Vagina (tissue), 2 donors: ENCODE results near the gene LRRC4C. TPM values are rescaled to one million over a fixed set of nuclear protein-coding genes. Genes with fewer than 3 reads are reported as not detected.

Experiments used
- DNase-seq, 2 donors: peaks; one replicate each; pipeline ENCODE4 v3.0.0-alpha.2; 2017; ENCODE audit errors: extremely low spot score in 2 of 2
- H3K27ac ChIP-seq: fragments of 200-600 bp; sonication (generic); one replicate; pipeline ENCODE4 v1.5.1; 2019
- H3K27me3 ChIP-seq: fragments of 200-600 bp; sonication (generic); one replicate; pipeline ENCODE4 v1.5.1; 2019
- H3K36me3 ChIP-seq, 2 donors: fragments of 200-600 bp; sonication (generic); one replicate each; pipeline ENCODE4 v1.5.1; 2017 to 2019
- H3K4me1 ChIP-seq: fragments of 200-600 bp; sonication (generic); one replicate; pipeline ENCODE4 v1.5.1; 2019
- H3K4me3 ChIP-seq, 2 donors: fragments of 200-600 bp; sonication (generic); 1 replicate in 1 of 2; 2 replicates in 1 of 2; pipeline ENCODE4 v1.5.1; 2016 to 2019
- H3K9me3 ChIP-seq: fragments of 200-600 bp; sonication (generic); one replicate; pipeline ENCODE4 v1.5.1; 2019
- POLR2A ChIP-seq, 2 donors: fragments of 450-650 bp; IDR thresholded peaks; one replicate each; pipeline ENCODE4 v1.6.1; 2017; ENCODE audit warnings: antibody characterized with exemption in 2 of 2, mild to moderate bottlenecking in 2 of 2, moderate library complexity in 2 of 2
- POLR2AphosphoS5 ChIP-seq, 2 donors: sonication (generic); formaldehyde crosslinking; IDR thresholded peaks; one replicate each; pipeline ENCODE4 v1.9.0; 2017; ENCODE audit warnings: antibody characterized with exemption in 2 of 2, mild to moderate bottlenecking in 2 of 2, low read depth in 1 of 2; ENCODE audit not compliant: insufficient read depth in 1 of 2
- intact Hi-C: fragments of 100-400 bp; cut with DNase I; formaldehyde crosslinking; loops from one replicate; pipeline ENCODE4 v1.15.1; 2023
- total RNA-seq: library from RNA; depleted of rRNA; stranded (reverse); fragments of >200 nt; gene quantifications from one replicate; pipeline ENCODE4 v1.2.3, GENCODE V29; 2016
- TF ChIP-seq, protein P1 (sequence below), 3 experiments: fragments of 450-650 bp in 2 of 3; fragments of 200-600 bp in 1 of 3; sonication (generic) in 1 of 3; IDR thresholded peaks; one replicate each; pipeline ENCODE4 v1.5.1; 2017 to 2019; ENCODE audit warnings: antibody characterized with exemption in 3 of 3, mild to moderate bottlenecking in 2 of 3, moderate library complexity in 2 of 3

The LRRC4C gene
- total RNA-seq, 1 donor from 2014 or later = 5.6 TPM

DNA sequence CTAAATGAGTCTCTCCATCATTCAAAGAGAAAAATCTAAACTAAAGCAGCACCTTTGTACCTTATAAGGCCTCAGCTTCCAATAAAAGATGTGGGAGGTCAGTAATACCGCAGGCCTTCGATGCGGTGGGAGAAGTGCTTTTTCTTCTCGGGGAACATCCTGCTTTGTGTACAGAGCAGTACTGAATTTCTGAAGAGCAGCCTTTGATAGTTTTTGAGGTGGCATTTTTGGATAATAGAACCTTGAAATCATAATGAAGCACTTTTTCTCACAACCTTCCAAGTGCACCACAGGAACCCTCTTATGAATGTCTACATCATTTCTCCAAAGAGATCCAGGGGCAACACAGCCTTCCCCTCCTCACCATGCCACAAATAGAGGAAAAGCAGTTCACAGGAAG, 39.6 kb downstream of the LRRC4C start:
- Histone ChIP-seq H3K9me3 (no peaks in the 10 kb centered on the region), H3K27me3 (no peaks in the 10 kb centered on the region), H3K36me3 (no peaks in the 10 kb centered on the region), H3K4me3 (no peak overlapping the region), H3K4me1 (no peaks in the 10 kb centered on the region), H3K27ac (no peak overlapping the region)
- intact Hi-C loops = no loop called here
- TF ChIP-seq POLR2A (IDR thresholded peaks at IDR 0.05) (no peak), POLR2AphosphoS5 (IDR thresholded peaks at IDR 0.05; ENCODE audit: insufficient read depth in 1 of 2, low read depth in 1 of 2) (no peak)
- TF ChIP-seq, protein P1, sequence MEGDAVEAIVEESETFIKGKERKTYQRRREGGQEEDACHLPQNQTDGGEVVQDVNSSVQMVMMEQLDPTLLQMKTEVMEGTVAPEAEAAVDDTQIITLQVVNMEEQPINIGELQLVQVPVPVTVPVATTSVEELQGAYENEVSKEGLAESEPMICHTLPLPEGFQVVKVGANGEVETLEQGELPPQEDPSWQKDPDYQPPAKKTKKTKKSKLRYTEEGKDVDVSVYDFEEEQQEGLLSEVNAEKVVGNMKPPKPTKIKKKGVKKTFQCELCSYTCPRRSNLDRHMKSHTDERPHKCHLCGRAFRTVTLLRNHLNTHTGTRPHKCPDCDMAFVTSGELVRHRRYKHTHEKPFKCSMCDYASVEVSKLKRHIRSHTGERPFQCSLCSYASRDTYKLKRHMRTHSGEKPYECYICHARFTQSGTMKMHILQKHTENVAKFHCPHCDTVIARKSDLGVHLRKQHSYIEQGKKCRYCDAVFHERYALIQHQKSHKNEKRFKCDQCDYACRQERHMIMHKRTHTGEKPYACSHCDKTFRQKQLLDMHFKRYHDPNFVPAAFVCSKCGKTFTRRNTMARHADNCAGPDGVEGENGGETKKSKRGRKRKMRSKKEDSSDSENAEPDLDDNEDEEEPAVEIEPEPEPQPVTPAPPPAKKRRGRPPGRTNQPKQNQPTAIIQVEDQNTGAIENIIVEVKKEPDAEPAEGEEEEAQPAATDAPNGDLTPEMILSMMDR (IDR thresholded peaks at IDR 0.05) = no peak
- DNase-seq = no peak

DNA sequence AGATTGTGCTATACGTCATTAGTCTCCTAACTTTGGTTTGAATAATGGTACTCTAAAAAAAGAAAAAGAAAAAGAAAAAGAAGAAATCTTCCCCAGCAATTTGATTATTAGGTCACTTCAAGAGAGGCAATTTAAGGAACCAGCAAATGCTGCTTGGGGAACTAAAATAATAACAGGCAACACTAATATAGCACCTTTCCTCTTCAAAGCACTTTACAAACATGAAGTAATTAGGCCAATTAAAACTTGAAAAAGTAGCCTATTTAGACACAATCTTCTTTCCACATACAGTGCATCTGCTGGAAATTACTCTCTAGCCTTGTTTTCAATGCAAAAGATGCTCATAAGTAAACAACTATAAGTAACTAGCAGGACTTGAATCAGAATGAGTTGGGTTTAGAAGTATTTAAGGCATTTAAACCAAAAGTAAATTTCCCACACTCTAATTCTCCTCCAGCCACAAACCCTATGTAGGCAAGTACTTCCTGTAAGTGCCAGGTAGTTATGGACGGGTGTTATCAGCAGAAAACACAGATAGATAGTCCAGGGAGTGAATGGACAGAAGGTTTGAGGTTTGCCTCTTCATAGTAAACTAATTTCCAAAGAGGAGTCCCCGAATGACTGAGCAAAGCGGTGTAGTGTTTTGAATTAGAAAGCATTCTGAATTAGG, 44.5 kb downstream of the LRRC4C start:
- no peaks in the 10 kb centered on the region for H3K36me3 ChIP-seq
- H3K27ac ChIP-seq = no peak overlapping the region
- intact Hi-C loops = no loop called here
- H3K4me3 ChIP-seq = no peak overlapping the region
- TF ChIP-seq POLR2AphosphoS5 (IDR thresholded peaks at IDR 0.05; ENCODE audit: insufficient read depth in 1 of 2, low read depth in 1 of 2) = no peak
- TF ChIP-seq, protein P1 (IDR thresholded peaks at IDR 0.05) = no peak
- no peaks in the 10 kb centered on the region for H3K27me3 ChIP-seq
- H3K9me3 ChIP-seq = no peaks in the 10 kb centered on the region
- DNase-seq = no peak
- no peaks in the 10 kb centered on the region for H3K4me1 ChIP-seq

DNA sequence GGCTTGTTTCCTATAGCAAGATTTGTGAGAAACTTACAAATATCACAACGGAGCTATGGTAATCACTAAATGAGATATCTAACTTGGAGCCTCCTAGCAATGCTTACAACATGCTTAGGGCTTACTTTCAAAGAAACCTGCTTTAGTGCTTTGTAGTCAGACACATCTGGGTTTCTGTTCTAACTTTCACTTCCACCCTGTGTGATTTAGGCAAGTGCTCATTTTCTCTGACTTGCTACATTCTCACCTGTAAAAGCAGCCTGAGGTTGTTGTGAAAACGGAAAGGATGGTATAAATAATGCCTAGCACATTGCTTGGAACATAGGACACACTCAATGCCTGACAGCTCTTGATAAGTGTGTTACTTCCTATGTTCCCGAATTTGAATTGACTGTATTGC, 45.6 kb downstream of the LRRC4C start:
- Histone ChIP-seq H3K4me3 (no peak overlapping the region), H3K36me3 (no peaks in the 10 kb centered on the region), H3K27ac (no peak overlapping the region), H3K9me3 (no peaks in the 10 kb centered on the region), H3K27me3 (no peaks in the 10 kb centered on the region), H3K4me1 (no peaks in the 10 kb centered on the region)
- TF ChIP-seq, protein P1 (IDR thresholded peaks at IDR 0.05) = no peak
- TF ChIP-seq POLR2A (IDR thresholded peaks at IDR 0.05) = no peak
- no peak for TF ChIP-seq POLR2AphosphoS5 (IDR thresholded peaks at IDR 0.05; ENCODE audit: insufficient read depth in 1 of 2, low read depth in 1 of 2)
- no peak for DNase-seq
- intact Hi-C loops = no loop called here

DNA sequence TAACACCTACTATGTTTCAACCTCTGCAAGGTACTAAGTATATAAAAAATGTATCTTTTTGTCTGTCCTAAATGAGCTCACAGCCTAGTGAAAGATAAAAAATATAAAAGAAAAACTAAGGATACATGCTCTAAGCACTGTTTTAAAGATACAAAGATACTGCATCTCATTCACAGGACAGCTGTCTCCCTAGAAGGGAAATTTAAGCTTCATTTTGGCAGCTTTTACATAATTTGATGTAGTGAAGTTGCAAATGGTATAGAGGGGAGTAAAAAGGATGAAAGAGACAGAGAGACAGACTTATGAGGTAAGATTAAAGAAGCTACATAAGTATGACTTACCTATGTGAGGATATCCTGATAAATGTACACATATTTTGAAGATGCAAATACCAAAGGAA, 53.6 kb downstream of the LRRC4C start:
- Histone ChIP-seq H3K9me3 (no peaks in the 10 kb centered on the region), H3K27ac (no peak overlapping the region), H3K36me3 (no peaks in the 10 kb centered on the region), H3K4me3 (no peak overlapping the region), H3K4me1 (no peaks in the 10 kb centered on the region), H3K27me3 (no peaks in the 10 kb centered on the region)
- DNase-seq = no peak
- TF ChIP-seq, protein P1 (IDR thresholded peaks at IDR 0.05) = no peak
- no peak for TF ChIP-seq POLR2AphosphoS5 (IDR thresholded peaks at IDR 0.05; ENCODE audit: insufficient read depth in 1 of 2, low read depth in 1 of 2)
- TF ChIP-seq POLR2A (IDR thresholded peaks at IDR 0.05) = no peak
- intact Hi-C loops = no loop called here

DNA sequence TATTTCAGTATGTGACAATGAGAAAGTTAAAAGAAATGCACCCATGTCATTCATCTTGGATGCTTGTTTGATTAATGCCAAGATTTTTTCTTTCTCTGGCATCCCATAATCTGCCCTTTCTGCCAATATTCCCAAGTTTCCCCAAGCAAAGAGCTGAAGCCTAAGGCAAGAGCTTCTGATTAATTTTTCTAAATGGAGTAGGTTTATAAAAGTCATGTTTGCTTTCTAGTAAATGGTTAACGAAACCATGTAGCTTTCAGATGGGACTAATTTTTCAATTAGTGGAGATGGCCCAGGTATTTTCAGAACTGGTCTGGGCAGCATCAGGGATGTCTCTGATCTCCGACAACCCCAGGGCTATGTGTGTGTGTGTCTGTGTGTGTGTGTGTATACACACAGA, 55.3 kb downstream of the LRRC4C start:
- DNase-seq = no peak
- H3K36me3 ChIP-seq = no peaks in the 10 kb centered on the region

More for the DNA sequence above, 55.3 kb downstream of the LRRC4C start:
- Histone ChIP-seq H3K4me3 (no peak overlapping the region), H3K27ac (no peak overlapping the region), H3K4me1 (no peaks in the 10 kb centered on the region), H3K9me3 (no peaks in the 10 kb centered on the region), H3K27me3 (no peaks in the 10 kb centered on the region)
- intact Hi-C loops = no loop called here
- TF ChIP-seq POLR2AphosphoS5 (IDR thresholded peaks at IDR 0.05; ENCODE audit: insufficient read depth in 1 of 2, low read depth in 1 of 2) = no peak
